ENCODE results near the gene PLEKHF1.
"Not testable (repeated sequence)": the region's sequence is repeated elsewhere in the genome, so short reads cannot be mapped to it uniquely, and the experiment has no call there.

The PLEKHF1 gene

GRCh38 chr19:29665215-29665825, at the start of gene PLEKHF1:
Gene PLEKHF1, plus strand, starts transcription at chr19:29665461. Its CDS starts 8,379 bp downstream, at chr19:29673840.
- DNase-seq: peak; percentile 84

GRCh38 chr19:29615891-29616425, 49.3 kb upstream of the PLEKHF1 start:
- no peak for DNase-seq

- no peak for DNase-seq
Observed at GRCh38 chr19:29616541-29616940, 48.7 kb upstream of the PLEKHF1 start.

GRCh38 chr19:29617366-29618266, 47.6 kb upstream of the PLEKHF1 start:
- no peak for DNase-seq

GRCh38 chr19:29618434-29618833, 46.8 kb upstream of the PLEKHF1 start:
- DNase-seq: no peak

- DNase-seq: no peak
Observed at GRCh38 chr19:29618871-29619270, 46.4 kb upstream of the PLEKHF1 start.

- DNase-seq: peak; percentile 30
Observed at GRCh38 chr19:29620931-29621351, 44.3 kb upstream of the PLEKHF1 start.

- DNase-seq: no peak
Observed at GRCh38 chr19:29622166-29623070, 42.8 kb upstream of the PLEKHF1 start.

GRCh38 chr19:29623726-29624488, 41.4 kb upstream of the PLEKHF1 start:
- DNase-seq: no peak

GRCh38 chr19:29624489-29625185, 40.6 kb upstream of the PLEKHF1 start:
- DNase-seq: no peak

GRCh38 chr19:29625186-29625651, 40.0 kb upstream of the PLEKHF1 start:
- DNase-seq: no peak

- DNase-seq: no peak
Observed at GRCh38 chr19:29626386-29626785, 38.9 kb upstream of the PLEKHF1 start.

- DNase-seq: not testable (repeated sequence)
Observed at GRCh38 chr19:29626832-29627231, 38.4 kb upstream of the PLEKHF1 start.

GRCh38 chr19:29628661-29629385, 36.4 kb upstream of the PLEKHF1 start:
- DNase-seq: no peak

GRCh38 chr19:29629836-29630534, 35.3 kb upstream of the PLEKHF1 start:
- DNase-seq: no peak

- no peak for DNase-seq
Observed at GRCh38 chr19:29630655-29631054, 34.6 kb upstream of the PLEKHF1 start.

- no peak for DNase-seq
Observed at GRCh38 chr19:29631450-29631849, 33.8 kb upstream of the PLEKHF1 start.

GRCh38 chr19:29634002-29634401, 31.3 kb upstream of the PLEKHF1 start:
- DNase-seq: no peak

GRCh38 chr19:29634423-29635130, 30.7 kb upstream of the PLEKHF1 start:
- DNase-seq: no peak
